IMR-90 (cell line): ENCODE data around the gene KRTAP19-8. TPM values are rescaled to one million over a fixed set of nuclear protein-coding genes. Genes with fewer than 3 reads are reported as not detected.

ENCODE experiments used
- ATAC-seq: fragments of 200-7000 bp; cut with Tn5 transposase; 2 replicates; pipeline ENCODE4 v1.9.1; 2020; ENCODE audit warnings: low read depth, mild to moderate bottlenecking, moderate library complexity
- BruUV-seq: library from RNA; stranded (reverse); fragments of 400-500 nt; replicated peaks from 2 replicates; lab custom pipeline; 2021; lab: Mats Ljungman, UMichigan
- CTCF ChIA-PET: fragments of 300-600 bp; formaldehyde crosslinking; extraction: SDS; loops from one replicate; lab custom pipeline; 2021; ENCODE audit warnings: antibody characterized with exemption; lab: Yijun Ruan, JAX
- POLR2A ChIA-PET: fragments of 300-600 bp; sonication (Branson Sonifier 250); formaldehyde crosslinking; loops from one replicate; lab custom pipeline; 2022; ENCODE audit warnings: antibody characterized with exemption; ENCODE audit not compliant: unreplicated experiment; lab: Charles Lee
- DNase-seq: peaks from one replicate; pipeline ENCODE4 v3.0.0; 2013
- H2AFZ ChIP-seq: replicated peaks from 2 replicates; pipeline ENCODE3; 2013; ENCODE audit warnings: low read length, mild to moderate bottlenecking; ENCODE audit not compliant: poor library complexity
- H2AK5ac ChIP-seq: 2 replicates; pipeline ENCODE4 v1.6.1; 2013; ENCODE audit warnings: low read depth, low read length, inconsistent platforms
- H2AK9ac ChIP-seq: replicated peaks from 2 replicates; pipeline ENCODE3; 2013; ENCODE audit warnings: mild to moderate bottlenecking, low read depth, low read length, moderate library complexity; ENCODE audit not compliant: poor library complexity
- H2BK120ac ChIP-seq: 2 replicates; pipeline ENCODE4 v1.6.1; 2013; ENCODE audit warnings: low read depth, low read length, inconsistent platforms
- H2BK15ac ChIP-seq: 3 replicates; pipeline ENCODE4 v1.6.1; 2013; ENCODE audit warnings: low read depth, low read length, inconsistent platforms
- H2BK20ac ChIP-seq: 2 replicates; pipeline ENCODE4 v1.6.1; 2013; ENCODE audit warnings: low read depth, mild to moderate bottlenecking, inconsistent platforms, low read length, moderate library complexity
- H2BK5ac ChIP-seq: 2 replicates; pipeline ENCODE4 v1.6.1; 2013; ENCODE audit warnings: mild to moderate bottlenecking, low read depth, low read length, inconsistent platforms; ENCODE audit not compliant: poor library complexity, severe bottlenecking
- H3K14ac ChIP-seq: replicated peaks from 2 replicates; pipeline ENCODE4 v1.6.1; 2013; ENCODE audit warnings: low read depth, low read length, inconsistent platforms
- H3K18ac ChIP-seq: 2 replicates; pipeline ENCODE4 v1.6.1; 2013; ENCODE audit warnings: low read depth, low read length, control low read depth
- H3K23ac ChIP-seq: 2 replicates; pipeline ENCODE4 v1.6.1; 2013; ENCODE audit warnings: low read depth, low read length, inconsistent platforms
- H3K27ac ChIP-seq: 2 replicates; pipeline ENCODE4 v1.5.1; 2013; ENCODE audit warnings: mild to moderate bottlenecking, control low read depth, low read length; ENCODE audit not compliant: insufficient read depth
- H3K27me3 ChIP-seq: 2 replicates; pipeline ENCODE4 v1.6.1; 2013; ENCODE audit warnings: low read length; ENCODE audit not compliant: control insufficient read depth, insufficient read depth
- H3K36me3 ChIP-seq: 2 replicates; pipeline ENCODE4 v1.6.1; 2013; ENCODE audit warnings: low read length, mixed read lengths; ENCODE audit not compliant: control insufficient read depth, insufficient read depth
- H3K4ac ChIP-seq: 2 replicates; pipeline ENCODE4 v1.6.1; 2013; ENCODE audit warnings: low read depth, low read length, inconsistent platforms
- H3K4me1 ChIP-seq: 2 replicates; pipeline ENCODE4 v1.6.1; 2013; ENCODE audit warnings: low read length, mixed read lengths; ENCODE audit not compliant: control insufficient read depth, insufficient read depth
- H3K4me2 ChIP-seq: 2 replicates; pipeline ENCODE4 v1.6.1; 2013; ENCODE audit warnings: low read depth, mild to moderate bottlenecking, control low read depth, low read length, moderate library complexity
- H3K4me3 ChIP-seq: 2 replicates; pipeline ENCODE4 v1.5.1; 2013; ENCODE audit warnings: low read depth, mild to moderate bottlenecking, control low read depth, low read length, moderate library complexity; ENCODE audit not compliant: insufficient read depth
- H3K56ac ChIP-seq: 2 replicates; pipeline ENCODE4 v1.6.1; 2013; ENCODE audit warnings: low read length, inconsistent platforms; ENCODE audit not compliant: insufficient read depth; ENCODE audit errors: extremely low read depth
- H3K79me1 ChIP-seq, 2 experiments: 2 replicates each; pipeline ENCODE4 v1.6.1; 2013; ENCODE audit warnings: low read length in 2 of 2, inconsistent platforms in 1 of 2, low read depth in 1 of 2
- H3K9ac ChIP-seq: 2 replicates; pipeline ENCODE4 v1.6.1; 2013; ENCODE audit warnings: low read depth, low read length, control low read depth
- H3K9me1 ChIP-seq: 2 replicates; pipeline ENCODE4 v1.6.1; 2013; ENCODE audit warnings: low read length, inconsistent platforms; ENCODE audit not compliant: insufficient read depth
- H3K9me3 ChIP-seq: 2 replicates; pipeline ENCODE4 v1.6.1; 2013; ENCODE audit warnings: low read length; ENCODE audit not compliant: control insufficient read depth, insufficient read depth
- H4K20me1 ChIP-seq: 2 replicates; pipeline ENCODE4 v1.6.1; 2013; ENCODE audit warnings: low read length, inconsistent platforms; ENCODE audit not compliant: insufficient read depth
- H4K5ac ChIP-seq: 2 replicates; pipeline ENCODE4 v1.6.1; 2013; ENCODE audit warnings: mild to moderate bottlenecking, low read depth, low read length, control low read depth
- H4K8ac ChIP-seq, 2 experiments: 2 replicates each; pipeline ENCODE4 v1.6.1; 2013; ENCODE audit warnings: low read depth in 2 of 2, low read length in 2 of 2, control low read depth in 1 of 2, inconsistent platforms in 1 of 2
- H4K91ac ChIP-seq: 2 replicates; pipeline ENCODE4 v1.6.1; 2013; ENCODE audit warnings: low read depth, low read length, inconsistent platforms; ENCODE audit not compliant: insufficient read depth
- CTCF ChIP-seq: conservative IDR thresholded peaks from 2 replicates; pipeline ENCODE4 v1.5.1; 2012; ENCODE audit warnings: mild to moderate bottlenecking, low read depth, low read length, improper control_type of control experiment
- FOS ChIP-seq: fragments of 150-350 bp; IDR thresholded peaks from 2 replicates; pipeline ENCODE4 v1.6.1; 2016; ENCODE audit warnings: low read depth, low read length
- MAFK ChIP-seq: IDR thresholded peaks from 2 replicates; pipeline ENCODE4 v1.6.1; 2012; ENCODE audit warnings: low read depth, low read length, improper control_type of control experiment
- MAZ ChIP-seq: IDR thresholded peaks from 2 replicates; pipeline ENCODE4 v1.6.1; 2012; ENCODE audit warnings: low read depth, mild to moderate bottlenecking, low read length, improper control_type of control experiment, moderate library complexity, borderline replicate concordance
- MXI1 ChIP-seq: IDR thresholded peaks from 2 replicates; pipeline ENCODE4 v1.6.1; 2012; ENCODE audit warnings: low read depth, mild to moderate bottlenecking, low read length, moderate library complexity, borderline replicate concordance
- NFE2L2 ChIP-seq: fragments of 150-350 bp; IDR thresholded peaks from 2 replicates; pipeline ENCODE4 v1.6.1; 2016; ENCODE audit warnings: low read depth, mild to moderate bottlenecking, low read length
- RAD21 ChIP-seq: IDR thresholded peaks from 2 replicates; pipeline ENCODE4 v1.6.1; 2012; ENCODE audit warnings: low read length, improper control_type of control experiment
- RCOR1 ChIP-seq: IDR thresholded peaks from 2 replicates; pipeline ENCODE4 v1.6.1; 2012; ENCODE audit warnings: mild to moderate bottlenecking, low read length, improper control_type of control experiment; ENCODE audit not compliant: insufficient replicate concordance
- SMC3 ChIP-seq: fragments of 150-350 bp; IDR thresholded peaks from 2 replicates; pipeline ENCODE4 v1.6.1; 2016; ENCODE audit warnings: low read depth, mild to moderate bottlenecking, antibody characterized with exemption, low read length, moderate library complexity
- WGBS, 2 experiments: methylation state at CpG; one replicate each; pipeline versions ENCODE4 v1.1.5 to v1.1.7; 2013; ENCODE audit warnings: missing lambda C conversion rate in 2 of 2; ENCODE audit not compliant: insufficient read length in 1 of 2; ENCODE audit errors: extremely low coverage in 2 of 2; 5-methylcytosine and 5-hydroxymethylcytosine counted together
- dilution Hi-C: fragments of 300-500 bp; cut with HindIII; formaldehyde crosslinking; loops from one replicate; pipeline ENCODE4 v1.14.3; 2018; ENCODE audit warnings: low sequenced_read_pairs; ENCODE audit not compliant: unreplicated experiment
- in situ Hi-C: fragments of 300-500 bp; cut with MboI; formaldehyde crosslinking; loops from 3 replicates; pipeline ENCODE4 v1.14.3; 2019; ENCODE audit warnings: low sequenced_read_pairs, inconsistent platforms, mixed read lengths
- intact Hi-C: fragments of 100-400 bp; cut with micrococcal nuclease; formaldehyde crosslinking; loops from 2 replicates; pipeline ENCODE4 v1.10.0; 2022
- polyA plus RNA-seq, 3 experiments: library from polyadenylated mRNA; depleted of rRNA; stranded (reverse); fragments of >200 nt; gene quantifications; 2 replicates each; pipeline ENCODE4 v1.2.3, GENCODE V29; 2012; ENCODE audit warnings: low replicate concordance in 1 of 3
- total RNA-seq: library from RNA; depleted of rRNA; stranded (reverse); fragments of >200 nt; gene quantifications from 2 replicates; pipeline ENCODE4 v1.2.3, GENCODE V29; 2012

KRTAP19-8 gene
- total and polyA plus RNA-seq, 2 of the 4 experiments (the other 2 are of a cell fraction) = not detected

- ChIA-PET CTCF (no interaction called here), POLR2A (no interaction called here)
- no peak overlapping the region for H3K23ac ChIP-seq
- WGBS, 2 experiments = no CpG with 5 or more reads among the region's 6 CpGs
- no peak overlapping the region for H2BK20ac ChIP-seq
- no peak overlapping the region for H3K9ac ChIP-seq
- no peak overlapping the region for H3K56ac ChIP-seq
- H2AFZ ChIP-seq = no peak overlapping the region
- ATAC-seq = no peak
- H3K9me3 ChIP-seq = no peaks in the 10 kb centered on the region; the same call in 1 of the 2 replicates
- dilution Hi-C loops (no loop called here), intact Hi-C loops (loop anchor here (5.0 kb wide), 2 partner anchors 252 to 1992 kb away; no protein-coding TSS in a partner anchor), in situ Hi-C loops (loop anchor here (25.0 kb wide), 1 partner anchor 1997 kb away; no protein-coding TSS in a partner anchor)
- no peak overlapping the region for H3K27ac ChIP-seq
- no peaks in the 10 kb centered on the region for H4K20me1 ChIP-seq
- H3K79me1 ChIP-seq = no peaks in the 10 kb centered on the region
- H3K9me1 ChIP-seq = no peaks in the 10 kb centered on the region
- H4K8ac ChIP-seq = no peak overlapping the region
- no peak overlapping the region for H3K14ac ChIP-seq
- H3K18ac ChIP-seq = no peak overlapping the region
- H2BK5ac ChIP-seq = no peak overlapping the region
- DNase-seq = no peak
- no peak overlapping the region for H3K4ac ChIP-seq
- H3K4me3 ChIP-seq = no peak overlapping the region
- no peaks in the 10 kb centered on the region for H3K27me3 ChIP-seq
- no peak overlapping the region for H2AK5ac ChIP-seq
- H2BK120ac ChIP-seq = no peak overlapping the region
- no peak overlapping the region for H4K5ac ChIP-seq
- TF ChIP-seq MAFK (no peak), MXI1 (no peak), RAD21 (no peak), FOS (no peak), MAZ (no peak), CTCF (no peak), SMC3 (no peak), NFE2L2 (no peak), RCOR1 (no peak)
- H2BK15ac ChIP-seq = no peak overlapping the region
- H3K36me3 ChIP-seq = no peaks in the 10 kb centered on the region
- H3K4me2 ChIP-seq = no peak overlapping the region
- H3K4me1 ChIP-seq = no peaks in the 10 kb centered on the region
- no peak overlapping the region for H2AK9ac ChIP-seq
- no TSS peak for BruUV-seq
- H4K91ac ChIP-seq = no peak overlapping the region
These were observed 46.4 kb upstream of the KRTAP19-8 start for GRCh38 chr21:31084689-31085088.
